ENCODE results near the gene OR5K1. TPM values are rescaled to one million over a fixed set of nuclear protein-coding genes. Genes with fewer than 3 reads are reported as not detected.

OR5K1 gene
- total and polyA plus RNA-seq, 4 donors = not detected

DNA sequence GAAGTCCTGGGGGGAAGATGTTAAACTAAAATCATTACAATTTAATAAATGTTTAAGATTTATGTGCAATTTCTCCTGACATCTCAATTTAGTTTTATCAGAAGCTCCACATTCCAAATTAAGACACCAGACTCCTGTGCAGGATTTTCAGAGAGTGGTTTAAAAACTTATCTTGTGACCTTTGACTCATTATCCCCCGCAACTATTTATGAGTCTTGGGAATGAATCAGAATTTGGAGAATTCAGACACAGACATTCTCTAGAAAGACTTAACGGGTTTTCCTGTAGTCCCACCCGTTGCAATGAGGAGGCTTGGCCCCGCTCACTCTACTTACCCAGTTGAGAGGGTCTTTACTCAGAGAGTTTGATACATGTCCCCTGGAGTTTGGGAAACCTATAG lies 41.5 kb downstream of the OR5K1 start:
- WGBS, 2 donors = 45 to 47% methylated on average over 4 of the region's 4 CpGs
- no peak overlapping the region for H3K4me3 ChIP-seq (ENCODE audit: low read length in 2 of 2)
- H3K9me3 ChIP-seq (ENCODE audit: control insufficient read depth, low read length) = no peaks in the 10 kb centered on the region
- H3K27ac ChIP-seq (ENCODE audit: low read depth in 1 of 2, low read length in 2 of 2) = no peak overlapping the region
- H3K27me3 ChIP-seq (ENCODE audit: control insufficient read depth in 1 of 2, insufficient read depth in 2 of 2, low read length in 1 of 2) = no peaks in the 10 kb centered on the region
- intact Hi-C loops (cut with DNase I) = no loop called here
- ATAC-seq (ENCODE audit: low FRiP score) (no peak), DNase-seq (no peak)
- H3K4me1 ChIP-seq (ENCODE audit: control insufficient read depth in 1 of 2, insufficient read depth in 2 of 2, low read length in 2 of 2) = no peaks in the 10 kb centered on the region
- H3K36me3 ChIP-seq (ENCODE audit: control insufficient read depth in 1 of 2, insufficient read depth in 2 of 2, low read length in 1 of 2) = peaks cover 0 to 2% of the 10 kb centered on the region in 2 donors

DNA sequence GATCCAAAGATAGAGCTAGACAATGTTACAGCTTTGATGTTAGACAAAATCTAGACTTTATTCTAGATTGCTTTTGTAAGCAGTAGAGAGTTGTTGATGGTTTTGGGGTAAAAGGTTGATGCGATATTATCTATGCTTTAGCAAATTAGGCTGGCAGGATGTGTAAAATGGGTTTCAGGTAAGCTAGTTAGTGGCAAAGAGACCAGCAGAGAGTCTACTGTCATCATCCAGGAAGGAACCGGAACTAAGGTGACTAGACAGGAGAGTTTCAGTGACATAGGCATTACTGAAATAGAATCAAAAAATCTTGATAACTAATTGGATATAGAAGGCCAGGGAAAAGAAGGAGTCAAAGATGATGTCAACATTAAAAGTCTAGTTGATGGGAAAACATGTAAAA lies 45.6 kb downstream of the OR5K1 start:
- H3K9me3 ChIP-seq (ENCODE audit: control insufficient read depth, low read length) = no peaks in the 10 kb centered on the region
- WGBS, 2 donors = 98 to 100% methylated on average over 2 of the region's 2 CpGs
- intact Hi-C loops (cut with DNase I) = no loop called here
- ATAC-seq (ENCODE audit: low FRiP score) = no peak
- no peaks in the 10 kb centered on the region for H3K4me1 ChIP-seq (ENCODE audit: control insufficient read depth in 1 of 2, insufficient read depth in 2 of 2, low read length in 2 of 2)
- no peak overlapping the region for H3K4me3 ChIP-seq (ENCODE audit: low read length in 2 of 2)
- no peaks in the 10 kb centered on the region for H3K27me3 ChIP-seq (ENCODE audit: control insufficient read depth in 1 of 2, insufficient read depth in 2 of 2, low read length in 1 of 2)
- H3K36me3 ChIP-seq (ENCODE audit: control insufficient read depth in 1 of 2, insufficient read depth in 2 of 2, low read length in 1 of 2) = peaks cover 0 to 2% of the 10 kb centered on the region in 2 donors
- no peak for DNase-seq
- H3K27ac ChIP-seq (ENCODE audit: low read depth in 1 of 2, low read length in 2 of 2) = no peak overlapping the region

- H3K27ac ChIP-seq (ENCODE audit: low read depth in 1 of 2, low read length in 2 of 2) = no peak overlapping the region
- intact Hi-C loops (cut with DNase I) = no loop called here
- H3K9me3 ChIP-seq (ENCODE audit: control insufficient read depth, low read length) = no peaks in the 10 kb centered on the region
- no peak for DNase-seq
- H3K4me1 ChIP-seq (ENCODE audit: control insufficient read depth in 1 of 2, insufficient read depth in 2 of 2, low read length in 2 of 2) = no peaks in the 10 kb centered on the region
- 94% methylated on average over 4 of the region's 4 CpGs for WGBS, 2 donors
- peaks cover 0 to 5% of the 10 kb centered on the region in 2 donors for H3K36me3 ChIP-seq (ENCODE audit: control insufficient read depth in 1 of 2, insufficient read depth in 2 of 2, low read length in 1 of 2)
- no peak overlapping the region for H3K4me3 ChIP-seq (ENCODE audit: low read length in 2 of 2)
- no peaks in the 10 kb centered on the region for H3K27me3 ChIP-seq (ENCODE audit: control insufficient read depth in 1 of 2, insufficient read depth in 2 of 2, low read length in 1 of 2)
- no peak for ATAC-seq (ENCODE audit: low FRiP score)
Observed at GRCh38 chr3:98512576-98512975, 49.6 kb downstream of the OR5K1 start.

DNA sequence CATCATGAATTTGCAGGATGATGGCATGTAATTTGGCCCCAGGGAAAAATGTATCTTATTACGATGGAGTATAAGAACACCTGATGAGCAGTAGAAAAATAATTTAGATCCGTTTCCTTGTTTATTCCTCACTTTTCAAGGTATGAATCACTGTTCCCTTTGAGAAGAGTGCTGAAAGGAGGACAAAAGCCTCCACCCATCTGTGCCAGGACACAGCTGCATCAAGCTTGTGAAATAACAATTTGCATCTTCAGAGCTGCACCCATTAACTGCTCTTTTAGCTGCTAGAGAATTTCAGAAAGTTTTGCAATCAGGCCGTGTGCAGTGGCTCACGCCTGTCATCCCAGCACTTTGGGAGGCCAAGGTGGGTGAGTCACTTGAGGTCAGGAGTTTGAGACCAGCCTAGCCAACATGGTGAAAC lies 50.1 kb downstream of the OR5K1 start:
- intact Hi-C loops (cut with DNase I) = no loop called here
- Histone ChIP-seq H3K27ac (ENCODE audit: low read depth in 1 of 2, low read length in 2 of 2) (no peak overlapping the region), H3K27me3 (ENCODE audit: control insufficient read depth in 1 of 2, insufficient read depth in 2 of 2, low read length in 1 of 2) (no peaks in the 10 kb centered on the region), H3K9me3 (ENCODE audit: control insufficient read depth, low read length) (no peaks in the 10 kb centered on the region), H3K36me3 (ENCODE audit: control insufficient read depth in 1 of 2, insufficient read depth in 2 of 2, low read length in 1 of 2) (peaks cover 0 to 5% of the 10 kb centered on the region in 2 donors), H3K4me3 (ENCODE audit: low read length in 2 of 2) (no peak overlapping the region), H3K4me1 (ENCODE audit: control insufficient read depth in 1 of 2, insufficient read depth in 2 of 2, low read length in 2 of 2) (no peaks in the 10 kb centered on the region)
- no peak for DNase-seq
- WGBS, 2 donors = 78 to 80% methylated on average over 4 of the region's 4 CpGs
- ATAC-seq (ENCODE audit: low FRiP score) = no peak

DNA sequence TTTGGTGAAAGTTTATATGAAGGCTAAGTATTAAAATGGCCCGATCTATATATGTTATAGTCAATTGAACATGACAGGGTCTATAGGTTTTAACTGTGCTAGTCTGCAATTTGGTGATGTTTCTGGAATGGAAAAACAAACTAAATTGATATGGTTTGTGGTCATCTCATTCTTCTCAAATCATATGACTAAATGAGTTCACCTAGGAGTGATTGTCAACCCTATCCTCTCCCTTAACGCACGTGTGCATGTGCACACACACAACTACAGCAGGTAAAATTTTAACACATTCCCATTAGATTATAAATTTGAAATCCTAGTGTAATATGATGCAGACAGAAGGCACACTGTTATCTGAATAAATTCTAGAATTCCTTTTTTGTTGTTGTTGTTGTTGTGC lies 50.7 kb downstream of the OR5K1 start:
- H3K4me3 ChIP-seq (ENCODE audit: low read length in 2 of 2) = no peak overlapping the region
- ATAC-seq (ENCODE audit: low FRiP score) (no peak), DNase-seq (no peak)
- intact Hi-C loops (cut with DNase I) = no loop called here
- no peak overlapping the region for H3K27ac ChIP-seq (ENCODE audit: low read depth in 1 of 2, low read length in 2 of 2)
- no peaks in the 10 kb centered on the region for H3K4me1 ChIP-seq (ENCODE audit: control insufficient read depth in 1 of 2, insufficient read depth in 2 of 2, low read length in 2 of 2)
- no peaks in the 10 kb centered on the region for H3K9me3 ChIP-seq (ENCODE audit: control insufficient read depth, low read length)
- peaks cover 0 to 5% of the 10 kb centered on the region in 2 donors for H3K36me3 ChIP-seq (ENCODE audit: control insufficient read depth in 1 of 2, insufficient read depth in 2 of 2, low read length in 1 of 2)
- H3K27me3 ChIP-seq (ENCODE audit: control insufficient read depth in 1 of 2, insufficient read depth in 2 of 2, low read length in 1 of 2) = no peaks in the 10 kb centered on the region
- 95% methylated on average over 3 of the region's 3 CpGs for WGBS, 2 donors

DNA sequence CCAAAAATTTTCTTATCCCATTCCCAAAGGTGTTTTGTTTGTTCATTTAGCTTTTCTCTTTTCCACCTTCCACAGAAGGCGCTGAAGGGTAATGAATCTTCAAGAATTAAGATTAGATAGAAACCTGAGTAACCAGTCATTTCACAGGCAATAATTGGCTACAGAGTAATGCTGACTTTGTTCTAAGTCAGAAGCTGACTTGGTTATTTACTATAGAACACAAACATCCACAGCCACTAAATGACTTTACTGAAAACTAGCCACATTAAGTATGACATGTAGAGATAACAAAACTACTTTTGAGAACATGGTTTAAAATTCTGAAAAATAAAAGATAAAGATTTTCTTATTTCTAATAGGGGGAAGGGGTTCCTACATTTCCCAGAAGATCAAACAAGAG lies 51.9 kb downstream of the OR5K1 start:
- Histone ChIP-seq H3K4me3 (ENCODE audit: low read length in 2 of 2) (no peak overlapping the region), H3K9me3 (ENCODE audit: control insufficient read depth, low read length) (no peaks in the 10 kb centered on the region)
- intact Hi-C loops (cut with DNase I) = no loop called here

DNA sequence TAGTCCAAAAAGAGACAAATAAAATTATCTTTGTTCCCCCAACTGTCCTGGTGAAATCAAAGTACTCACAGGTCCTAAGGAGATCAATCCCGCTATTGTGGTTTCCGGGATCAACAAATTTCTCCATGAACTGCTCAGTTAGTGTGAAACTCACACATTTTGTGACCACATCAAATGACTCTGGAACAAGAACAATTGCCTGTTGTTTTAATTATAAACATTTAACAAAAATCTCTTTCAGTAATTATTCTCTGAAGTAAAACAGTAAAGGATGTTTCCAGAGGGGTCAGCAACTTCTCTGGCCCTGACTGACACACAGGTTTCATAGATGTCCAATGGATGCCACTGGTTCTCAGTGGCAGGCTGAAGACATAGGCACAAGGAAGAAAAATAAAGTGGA lies 55.8 kb downstream of the OR5K1 start:
- ATAC-seq (ENCODE audit: low FRiP score) = no peak
- Histone ChIP-seq H3K4me1 (ENCODE audit: control insufficient read depth in 1 of 2, insufficient read depth in 2 of 2, low read length in 2 of 2) (peaks cover 1 to 7% of the 10 kb centered on the region in 2 donors), H3K27ac (ENCODE audit: low read depth in 1 of 2, low read length in 2 of 2) (no peak overlapping the region), H3K9me3 (ENCODE audit: control insufficient read depth, low read length) (no peaks in the 10 kb centered on the region), H3K36me3 (ENCODE audit: control insufficient read depth in 1 of 2, insufficient read depth in 2 of 2, low read length in 1 of 2) (peaks cover 0 to 5% of the 10 kb centered on the region in 2 donors), H3K27me3 (ENCODE audit: control insufficient read depth in 1 of 2, insufficient read depth in 2 of 2, low read length in 1 of 2) (no peaks in the 10 kb centered on the region), H3K4me3 (ENCODE audit: low read length in 2 of 2) (no peak overlapping the region)
- 95 to 96% methylated on average over 2 of the region's 2 CpGs for whole genome bisulfite sequencing, 2 donors
- intact Hi-C loops (cut with DNase I) = no loop called here
- no peak for DNase-seq

More for the DNA sequence above, 51.9 kb downstream of the OR5K1 start:
- no peak for DNase-seq
- no peaks in the 10 kb centered on the region for H3K27me3 ChIP-seq (ENCODE audit: control insufficient read depth in 1 of 2, insufficient read depth in 2 of 2, low read length in 1 of 2)
- H3K36me3 ChIP-seq (ENCODE audit: control insufficient read depth in 1 of 2, insufficient read depth in 2 of 2, low read length in 1 of 2) = peaks cover 0 to 5% of the 10 kb centered on the region in 2 donors
- H3K4me1 ChIP-seq (ENCODE audit: control insufficient read depth in 1 of 2, insufficient read depth in 2 of 2, low read length in 2 of 2) = peaks cover 0 to 1% of the 10 kb centered on the region in 2 donors
- no peak for ATAC-seq (ENCODE audit: low FRiP score)
- WGBS, 2 donors = 96 to 97% methylated on average over 1 of the region's 1 CpG
- H3K27ac ChIP-seq (ENCODE audit: low read depth in 1 of 2, low read length in 2 of 2) = no peak overlapping the region

DNA sequence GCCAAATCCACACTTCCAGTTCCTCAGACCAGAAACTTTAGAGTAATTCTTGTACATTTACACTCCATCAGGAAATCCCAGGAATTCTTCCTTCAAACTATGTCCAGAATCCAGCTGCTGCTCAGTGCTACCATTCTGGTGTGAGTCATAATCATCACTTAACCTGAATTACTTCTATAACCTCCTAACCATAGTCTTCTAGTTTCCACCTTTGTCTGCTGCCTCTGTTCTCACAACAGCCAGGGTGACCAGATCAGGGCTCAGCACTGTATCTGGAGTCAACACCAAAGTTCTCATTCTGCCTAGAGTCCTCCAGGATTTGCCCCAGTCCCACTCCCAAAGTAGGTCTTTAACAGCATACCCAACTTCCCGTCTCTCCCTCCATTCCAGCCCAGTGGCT lies 56.4 kb downstream of the OR5K1 start:
- H3K4me3 ChIP-seq (ENCODE audit: low read length in 2 of 2) = no peak overlapping the region
- H3K36me3 ChIP-seq (ENCODE audit: control insufficient read depth in 1 of 2, insufficient read depth in 2 of 2, low read length in 1 of 2) = peaks cover 0 to 5% of the 10 kb centered on the region in 2 donors
- intact Hi-C loops (cut with DNase I) = no loop called here
- no peak for DNase-seq
- 6 to 99% methylated on average over 1 of the region's 1 CpG for WGBS, 2 donors
- ATAC-seq (ENCODE audit: low FRiP score) = no peak
- no peaks in the 10 kb centered on the region for H3K9me3 ChIP-seq (ENCODE audit: control insufficient read depth, low read length)
- peaks cover 1 to 7% of the 10 kb centered on the region in 2 donors for H3K4me1 ChIP-seq (ENCODE audit: control insufficient read depth in 1 of 2, insufficient read depth in 2 of 2, low read length in 2 of 2)
- H3K27ac ChIP-seq (ENCODE audit: low read depth in 1 of 2, low read length in 2 of 2) = no peak overlapping the region
- no peaks in the 10 kb centered on the region for H3K27me3 ChIP-seq (ENCODE audit: control insufficient read depth in 1 of 2, insufficient read depth in 2 of 2, low read length in 1 of 2)

- Histone ChIP-seq H3K4me3 (ENCODE audit: low read length in 2 of 2) (peak overlapping the region; percentile 83 to 92), H3K27me3 (ENCODE audit: control insufficient read depth in 1 of 2, insufficient read depth in 2 of 2, low read length in 1 of 2) (no peaks in the 10 kb centered on the region), H3K9me3 (ENCODE audit: control insufficient read depth, low read length) (no peaks in the 10 kb centered on the region), H3K36me3 (ENCODE audit: control insufficient read depth in 1 of 2, insufficient read depth in 2 of 2, low read length in 1 of 2) (no peaks in the 10 kb centered on the region), H3K27ac (ENCODE audit: low read depth in 1 of 2, low read length in 2 of 2) (peak overlapping the region; percentile 91 to 99), H3K4me1 (ENCODE audit: control insufficient read depth in 1 of 2, insufficient read depth in 2 of 2, low read length in 2 of 2) (peaks cover 1 to 7% of the 10 kb centered on the region in 2 donors)
- intact Hi-C loops (cut with DNase I) = no loop called here
- WGBS, 2 donors = 1% methylated on average over 16 of the region's 16 CpGs
- DNase-seq (no peak), ATAC-seq (ENCODE audit: low FRiP score) (peak; percentile 62)
Observed at GRCh38 chr3:98521897-98522543, 59.0 kb downstream of the OR5K1 start.

All from aorta (tissue), 5 donors.